Measurements from ENCODE around the gene FXYD7.
"Not testable (repeated sequence)": the region's sequence is repeated elsewhere in the genome, so short reads cannot be mapped to it uniquely, and the experiment has no call there.

Gene FXYD7

GRCh38 chr19:35194012-35194984, 51.2 kb downstream of the FXYD7 start:
- DNase-seq = no peak

GRCh38 chr19:35195830-35196229, 52.8 kb downstream of the FXYD7 start:
- no peak for DNase-seq

- not testable (repeated sequence) for DNase-seq
Measured at GRCh38 chr19:35196861-35197260, 53.8 kb downstream of the FXYD7 start.

- DNase-seq = no peak
Measured at GRCh38 chr19:35199481-35199880, 56.4 kb downstream of the FXYD7 start.

GRCh38 chr19:35202722-35203688, 60.0 kb downstream of the FXYD7 start:
- no peak for DNase-seq
